NCI-H446 treated with DMSO at 0.1 percent for 48 hours (cell line): ENCODE measurements around the gene TACC2.

Experiments used
- DNase-seq: peaks from one replicate; lab custom pipeline; 2025; lab: John Stamatoyannopoulos, UW

TACC2 gene

GRCh38 chr10:122296363-122297120 is 307.6 kb downstream of the TACC2 start:
- no peak for DNase-seq

- no peak for DNase-seq
Measured at GRCh38 chr10:122297583-122297982, 308.6 kb downstream of the TACC2 start.

- no peak for DNase-seq
Measured at GRCh38 chr10:122298206-122298597, 309.2 kb downstream of the TACC2 start.

GRCh38 chr10:122298598-122299301 is 309.8 kb downstream of the TACC2 start:
- DNase-seq: peak; percentile 52

- DNase-seq: no peak
Measured at GRCh38 chr10:122299423-122300075, 310.6 kb downstream of the TACC2 start.

- no peak for DNase-seq
Measured at GRCh38 chr10:122301055-122301810, 312.3 kb downstream of the TACC2 start.

- no peak for DNase-seq
Measured at GRCh38 chr10:122301811-122302115, 312.8 kb downstream of the TACC2 start.

GRCh38 chr10:122302315-122302714 is 313.4 kb downstream of the TACC2 start:
- DNase-seq: no peak

GRCh38 chr10:122303271-122304053 is 314.5 kb downstream of the TACC2 start:
- DNase-seq: no peak
